Kidney epithelial cell (primary cell): Measurements from ENCODE around the gene PTGES3. TPM values are rescaled to one million over a fixed set of nuclear protein-coding genes. Genes with fewer than 3 reads are reported as not detected.

Source experiments
- DNase-seq: peaks from one replicate; pipeline ENCODE4 v3.0.0-alpha.2; 2010; ENCODE audit warnings: low read depth
- H3K27me3 ChIP-seq: 2 replicates; pipeline ENCODE4 v1.6.0; 2011; ENCODE audit warnings: low read length; ENCODE audit not compliant: control insufficient read depth, insufficient read depth
- H3K36me3 ChIP-seq: 2 replicates; pipeline ENCODE4 v1.5.1; 2011; ENCODE audit warnings: low read length; ENCODE audit not compliant: control insufficient read depth, insufficient read depth
- H3K4me3 ChIP-seq: 2 replicates; pipeline ENCODE4 v1.5.1; 2011; ENCODE audit warnings: low read depth, mild to moderate bottlenecking, control low read depth, low read length
- CTCF ChIP-seq: IDR thresholded peaks from 2 replicates; pipeline ENCODE4 v1.5.1; 2011; ENCODE audit warnings: mild to moderate bottlenecking, moderate library complexity, low read length, control low read depth, inconsistent platforms; ENCODE audit not compliant: insufficient read depth, poor library complexity, severe bottlenecking
- total RNA-seq: library from RNA; depleted of rRNA; stranded (reverse); fragments of >200 nt; gene quantifications from 2 replicates; pipeline ENCODE4 v1.2.3, GENCODE V29; 2015

PTGES3 gene
- total RNA-seq, 1 donor from 2014 or later: 119 TPM

DNA sequence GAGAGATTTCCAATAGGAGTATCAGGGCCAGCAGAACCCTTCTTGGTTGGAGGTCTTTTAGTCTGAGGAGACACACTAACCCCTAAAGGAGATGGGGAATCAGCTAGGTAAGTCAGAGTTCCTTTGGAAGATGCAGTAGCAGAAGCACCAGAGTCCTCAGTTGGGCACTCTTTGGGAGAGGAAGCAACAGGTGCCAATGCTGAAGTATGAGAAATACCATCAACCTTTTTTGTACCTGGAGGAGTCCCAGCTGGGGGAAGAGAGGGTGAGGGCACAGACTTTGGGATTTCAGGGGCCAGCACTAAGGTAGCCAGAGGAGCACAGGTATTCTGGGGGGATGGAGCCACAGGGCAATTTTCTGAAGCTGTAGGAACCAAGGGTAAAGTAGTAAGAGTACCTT is 31.0 kb upstream of the PTGES3 start:
- Histone ChIP-seq H3K36me3 (peaks cover 7% of the 10 kb centered on the region), H3K27me3 (no peaks in the 10 kb centered on the region), H3K4me3 (no peak overlapping the region)
- TF ChIP-seq CTCF: no peak
- no peak for DNase-seq

DNA sequence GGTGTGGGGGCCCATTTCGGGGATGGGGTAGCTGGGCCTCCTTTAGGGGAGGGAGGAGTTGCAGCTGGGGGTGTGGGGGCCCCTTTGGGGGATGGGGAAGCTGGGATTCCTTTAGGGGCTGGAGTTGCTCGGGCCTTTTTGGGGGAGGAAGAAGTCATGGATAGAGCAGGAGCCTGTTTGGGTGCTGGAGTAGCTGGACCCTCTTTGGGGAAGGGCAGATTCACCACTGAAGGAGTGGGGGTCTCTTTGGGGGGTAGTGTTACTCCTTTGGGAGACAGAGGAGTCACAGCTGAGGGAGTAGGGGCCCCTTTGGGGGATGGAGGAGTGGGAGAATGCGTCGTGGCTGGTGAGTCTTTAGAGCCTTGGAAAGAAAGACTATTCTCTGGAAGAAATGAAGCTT is 30.6 kb upstream of the PTGES3 start:
- TF ChIP-seq CTCF: no peak
- Histone ChIP-seq H3K36me3 (peaks cover 5% of the 10 kb centered on the region), H3K4me3 (no peak overlapping the region), H3K27me3 (no peaks in the 10 kb centered on the region)
- DNase-seq: no peak

GRCh38 chr12:56718149-56718548 is 30.1 kb upstream of the PTGES3 start:
- no peak for TF ChIP-seq CTCF
- no peak for DNase-seq
- no peak overlapping the region for H3K4me3 ChIP-seq
- peaks cover 5% of the 10 kb centered on the region for H3K36me3 ChIP-seq
- no peaks in the 10 kb centered on the region for H3K27me3 ChIP-seq

DNA sequence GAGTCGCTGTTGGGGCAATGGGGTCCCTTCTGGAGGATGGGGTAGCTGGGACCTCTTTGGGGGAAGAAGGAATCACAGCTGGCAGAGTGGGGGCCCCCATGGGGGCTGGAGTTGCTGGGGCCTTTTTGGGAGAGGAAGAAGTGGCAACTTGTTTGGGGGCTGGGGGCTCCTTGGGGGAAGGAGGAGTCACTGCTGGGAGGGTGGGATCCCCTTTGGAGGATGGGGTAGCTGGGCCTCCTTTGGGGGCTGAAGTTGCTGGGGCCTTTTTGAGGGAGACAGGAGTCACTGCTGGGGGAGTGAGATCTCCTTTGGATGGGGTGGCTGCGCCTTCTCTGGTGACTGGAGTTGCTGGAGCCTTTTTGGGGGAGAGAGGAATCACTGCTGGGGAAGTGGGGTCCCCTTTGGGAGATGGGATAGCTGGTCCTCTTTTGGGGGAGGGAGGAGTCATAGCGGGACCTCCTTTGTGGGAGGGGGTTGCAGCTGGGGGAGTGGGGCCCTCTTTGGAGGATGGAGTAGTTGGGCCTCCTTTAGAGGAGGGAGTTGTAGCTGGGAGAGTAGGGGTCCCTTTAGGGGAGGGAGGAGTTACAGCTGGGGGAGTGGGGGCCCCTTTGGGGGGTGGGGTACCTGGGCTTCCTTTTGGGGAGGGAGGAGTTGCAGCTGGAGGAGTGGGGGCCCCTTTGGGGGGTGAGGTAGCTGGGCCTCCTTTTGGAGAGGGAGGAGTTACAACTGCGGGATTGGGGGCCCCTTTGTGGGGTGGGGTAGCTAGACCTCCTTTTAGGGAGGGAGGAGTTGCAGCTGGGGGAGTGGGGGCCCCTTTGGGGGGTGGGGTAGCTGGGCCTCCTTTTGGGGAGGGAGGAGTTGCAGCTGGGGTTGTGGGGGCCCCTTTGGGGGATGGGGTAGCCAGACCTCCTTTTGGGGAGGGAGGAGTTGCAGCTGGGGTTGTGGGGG is 29.1 kb upstream of the PTGES3 start:
- Histone ChIP-seq H3K4me3 (no peak overlapping the region), H3K36me3 (peaks cover 5% of the 10 kb centered on the region), H3K27me3 (no peaks in the 10 kb centered on the region)
- DNase-seq: no peak
- no peak for TF ChIP-seq CTCF

- H3K36me3 ChIP-seq: peaks cover 5% of the 10 kb centered on the region
These were observed 28.4 kb upstream of the PTGES3 start for GRCh38 chr12:56716458-56716857.

More at GRCh38 chr12:56716458-56716857, 28.4 kb upstream of the PTGES3 start:
- no peaks in the 10 kb centered on the region for H3K27me3 ChIP-seq
- no peak for DNase-seq
- H3K4me3 ChIP-seq: no peak overlapping the region
- TF ChIP-seq CTCF: no peak
